SHP77 treated with DMSO at 0.1 percent for 48 hours (cell line): ENCODE data around the gene C7orf25.

Experiments used
- DNase-seq: peaks from one replicate; lab custom pipeline; 2025; lab: John Stamatoyannopoulos, UW

C7orf25 gene

GRCh38 chr7:42877862-42878261, 34.0 kb downstream of the C7orf25 start:
- peak; percentile 83 for DNase-seq

GRCh38 chr7:42876182-42877068, 35.4 kb downstream of the C7orf25 start:
- peak; percentile 70 for DNase-seq

GRCh38 chr7:42869131-42870020, 42.5 kb downstream of the C7orf25 start:
- DNase-seq: peak; percentile 17

DNA sequence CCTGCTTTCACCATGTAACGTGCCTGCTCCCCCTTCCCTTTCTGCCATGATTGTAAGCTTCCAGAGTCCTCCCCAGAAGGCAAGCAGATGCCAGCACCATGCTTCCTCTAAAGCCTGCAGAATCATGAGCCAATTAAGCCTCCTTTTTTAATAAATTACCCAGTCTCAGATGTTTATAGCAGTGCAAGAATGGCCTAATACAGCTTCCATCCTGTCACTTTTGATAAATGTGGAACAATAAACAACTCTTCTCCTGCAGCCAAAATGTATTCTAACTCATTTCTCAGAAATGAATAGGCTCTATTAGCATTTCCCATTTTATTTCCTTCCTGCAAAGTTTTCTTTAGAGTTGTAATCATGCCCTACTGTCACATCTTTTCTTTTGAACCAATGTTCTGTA, 43.4 kb downstream of the C7orf25 start:
- no peak for DNase-seq
